Measurements from ENCODE around the gene NOL6. TPM values are rescaled to one million over a fixed set of nuclear protein-coding genes. Genes with fewer than 3 reads are reported as not detected.

The NOL6 gene
- total and polyA plus RNA-seq, 2 experiments from 2014 or later, result 25.0 to 58.4 TPM

- Histone ChIP-seq H4K20me1 (replicated peaks; ENCODE audit: insufficient read depth) (no peaks in the 10 kb centered on the region), H3K79me2 (replicated peaks; ENCODE audit: insufficient read depth) (no peaks in the 10 kb centered on the region), H2AFZ (no peak overlapping the region), H3K4me3 (no peak overlapping the region), H3K27ac (ENCODE audit: low read depth) (no peak overlapping the region), H3K4me1 (ENCODE audit: insufficient read depth) (peaks cover 21% of the 10 kb centered on the region), H3K9me2 (ENCODE audit: insufficient read depth) (no peaks in the 10 kb centered on the region), H3K27me3 (ENCODE audit: insufficient read depth) (peaks cover 17% of the 10 kb centered on the region), H3K4me2 (no peak overlapping the region), H3K36me3 (ENCODE audit: insufficient read depth) (no peaks in the 10 kb centered on the region), H3F3A (replicated peaks; ENCODE audit: low read depth) (0 out of 2 replicates have a peak, but pooled peaks cover 8% of the 10 kb centered on the region)
- no peak overlapping the region for H3K27ac Mint-ChIP-seq
- H3K9me3 Mint-ChIP-seq, result no peaks in the 10 kb centered on the region
- TF ChIP-seq ZNF114 (CRISPR knock-in tag; IDR thresholded peaks at IDR 0.05) (no peak), JUNB (IDR thresholded peaks at IDR 0.05; ENCODE audit: unreplicated experiment) (no peak), STAT1 (IDR thresholded peaks at IDR 0.05; ENCODE audit: unreplicated experiment) (no peak), CREB1 (CRISPR knock-in tag; IDR thresholded peaks at IDR 0.05; ENCODE audit: low read depth) (no peak), EZH2 (IDR thresholded peaks at IDR 0.05; ENCODE audit: low read depth, unreplicated experiment) (no peak), ZNF331 (CRISPR knock-in tag; IDR thresholded peaks at IDR 0.05; ENCODE audit: low read depth) (no peak), NANOG (IDR thresholded peaks at IDR 0.05; ENCODE audit: borderline replicate concordance) (no peak), EZH2phosphoT487 (IDR thresholded peaks at IDR 0.05; ENCODE audit: unreplicated experiment) (no peak), ETS1 (IDR thresholded peaks at IDR 0.05) (no peak), POLR2AphosphoS5 (IDR thresholded peaks at IDR 0.05; ENCODE audit: low read depth) (no peak)
- TF ChIP-seq, protein P1, sequence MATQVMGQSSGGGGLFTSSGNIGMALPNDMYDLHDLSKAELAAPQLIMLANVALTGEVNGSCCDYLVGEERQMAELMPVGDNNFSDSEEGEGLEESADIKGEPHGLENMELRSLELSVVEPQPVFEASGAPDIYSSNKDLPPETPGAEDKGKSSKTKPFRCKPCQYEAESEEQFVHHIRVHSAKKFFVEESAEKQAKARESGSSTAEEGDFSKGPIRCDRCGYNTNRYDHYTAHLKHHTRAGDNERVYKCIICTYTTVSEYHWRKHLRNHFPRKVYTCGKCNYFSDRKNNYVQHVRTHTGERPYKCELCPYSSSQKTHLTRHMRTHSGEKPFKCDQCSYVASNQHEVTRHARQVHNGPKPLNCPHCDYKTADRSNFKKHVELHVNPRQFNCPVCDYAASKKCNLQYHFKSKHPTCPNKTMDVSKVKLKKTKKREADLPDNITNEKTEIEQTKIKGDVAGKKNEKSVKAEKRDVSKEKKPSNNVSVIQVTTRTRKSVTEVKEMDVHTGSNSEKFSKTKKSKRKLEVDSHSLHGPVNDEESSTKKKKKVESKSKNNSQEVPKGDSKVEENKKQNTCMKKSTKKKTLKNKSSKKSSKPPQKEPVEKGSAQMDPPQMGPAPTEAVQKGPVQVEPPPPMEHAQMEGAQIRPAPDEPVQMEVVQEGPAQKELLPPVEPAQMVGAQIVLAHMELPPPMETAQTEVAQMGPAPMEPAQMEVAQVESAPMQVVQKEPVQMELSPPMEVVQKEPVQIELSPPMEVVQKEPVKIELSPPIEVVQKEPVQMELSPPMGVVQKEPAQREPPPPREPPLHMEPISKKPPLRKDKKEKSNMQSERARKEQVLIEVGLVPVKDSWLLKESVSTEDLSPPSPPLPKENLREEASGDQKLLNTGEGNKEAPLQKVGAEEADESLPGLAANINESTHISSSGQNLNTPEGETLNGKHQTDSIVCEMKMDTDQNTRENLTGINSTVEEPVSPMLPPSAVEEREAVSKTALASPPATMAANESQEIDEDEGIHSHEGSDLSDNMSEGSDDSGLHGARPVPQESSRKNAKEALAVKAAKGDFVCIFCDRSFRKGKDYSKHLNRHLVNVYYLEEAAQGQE (IDR thresholded peaks at IDR 0.05; ENCODE audit: unreplicated experiment), result no peak
- TF ChIP-seq, protein P2, sequence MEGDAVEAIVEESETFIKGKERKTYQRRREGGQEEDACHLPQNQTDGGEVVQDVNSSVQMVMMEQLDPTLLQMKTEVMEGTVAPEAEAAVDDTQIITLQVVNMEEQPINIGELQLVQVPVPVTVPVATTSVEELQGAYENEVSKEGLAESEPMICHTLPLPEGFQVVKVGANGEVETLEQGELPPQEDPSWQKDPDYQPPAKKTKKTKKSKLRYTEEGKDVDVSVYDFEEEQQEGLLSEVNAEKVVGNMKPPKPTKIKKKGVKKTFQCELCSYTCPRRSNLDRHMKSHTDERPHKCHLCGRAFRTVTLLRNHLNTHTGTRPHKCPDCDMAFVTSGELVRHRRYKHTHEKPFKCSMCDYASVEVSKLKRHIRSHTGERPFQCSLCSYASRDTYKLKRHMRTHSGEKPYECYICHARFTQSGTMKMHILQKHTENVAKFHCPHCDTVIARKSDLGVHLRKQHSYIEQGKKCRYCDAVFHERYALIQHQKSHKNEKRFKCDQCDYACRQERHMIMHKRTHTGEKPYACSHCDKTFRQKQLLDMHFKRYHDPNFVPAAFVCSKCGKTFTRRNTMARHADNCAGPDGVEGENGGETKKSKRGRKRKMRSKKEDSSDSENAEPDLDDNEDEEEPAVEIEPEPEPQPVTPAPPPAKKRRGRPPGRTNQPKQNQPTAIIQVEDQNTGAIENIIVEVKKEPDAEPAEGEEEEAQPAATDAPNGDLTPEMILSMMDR (conservative IDR thresholded peaks at IDR 0.05; ENCODE audit: low read depth in 2 of 2), result no peak
- TF ChIP-seq, protein P3, sequence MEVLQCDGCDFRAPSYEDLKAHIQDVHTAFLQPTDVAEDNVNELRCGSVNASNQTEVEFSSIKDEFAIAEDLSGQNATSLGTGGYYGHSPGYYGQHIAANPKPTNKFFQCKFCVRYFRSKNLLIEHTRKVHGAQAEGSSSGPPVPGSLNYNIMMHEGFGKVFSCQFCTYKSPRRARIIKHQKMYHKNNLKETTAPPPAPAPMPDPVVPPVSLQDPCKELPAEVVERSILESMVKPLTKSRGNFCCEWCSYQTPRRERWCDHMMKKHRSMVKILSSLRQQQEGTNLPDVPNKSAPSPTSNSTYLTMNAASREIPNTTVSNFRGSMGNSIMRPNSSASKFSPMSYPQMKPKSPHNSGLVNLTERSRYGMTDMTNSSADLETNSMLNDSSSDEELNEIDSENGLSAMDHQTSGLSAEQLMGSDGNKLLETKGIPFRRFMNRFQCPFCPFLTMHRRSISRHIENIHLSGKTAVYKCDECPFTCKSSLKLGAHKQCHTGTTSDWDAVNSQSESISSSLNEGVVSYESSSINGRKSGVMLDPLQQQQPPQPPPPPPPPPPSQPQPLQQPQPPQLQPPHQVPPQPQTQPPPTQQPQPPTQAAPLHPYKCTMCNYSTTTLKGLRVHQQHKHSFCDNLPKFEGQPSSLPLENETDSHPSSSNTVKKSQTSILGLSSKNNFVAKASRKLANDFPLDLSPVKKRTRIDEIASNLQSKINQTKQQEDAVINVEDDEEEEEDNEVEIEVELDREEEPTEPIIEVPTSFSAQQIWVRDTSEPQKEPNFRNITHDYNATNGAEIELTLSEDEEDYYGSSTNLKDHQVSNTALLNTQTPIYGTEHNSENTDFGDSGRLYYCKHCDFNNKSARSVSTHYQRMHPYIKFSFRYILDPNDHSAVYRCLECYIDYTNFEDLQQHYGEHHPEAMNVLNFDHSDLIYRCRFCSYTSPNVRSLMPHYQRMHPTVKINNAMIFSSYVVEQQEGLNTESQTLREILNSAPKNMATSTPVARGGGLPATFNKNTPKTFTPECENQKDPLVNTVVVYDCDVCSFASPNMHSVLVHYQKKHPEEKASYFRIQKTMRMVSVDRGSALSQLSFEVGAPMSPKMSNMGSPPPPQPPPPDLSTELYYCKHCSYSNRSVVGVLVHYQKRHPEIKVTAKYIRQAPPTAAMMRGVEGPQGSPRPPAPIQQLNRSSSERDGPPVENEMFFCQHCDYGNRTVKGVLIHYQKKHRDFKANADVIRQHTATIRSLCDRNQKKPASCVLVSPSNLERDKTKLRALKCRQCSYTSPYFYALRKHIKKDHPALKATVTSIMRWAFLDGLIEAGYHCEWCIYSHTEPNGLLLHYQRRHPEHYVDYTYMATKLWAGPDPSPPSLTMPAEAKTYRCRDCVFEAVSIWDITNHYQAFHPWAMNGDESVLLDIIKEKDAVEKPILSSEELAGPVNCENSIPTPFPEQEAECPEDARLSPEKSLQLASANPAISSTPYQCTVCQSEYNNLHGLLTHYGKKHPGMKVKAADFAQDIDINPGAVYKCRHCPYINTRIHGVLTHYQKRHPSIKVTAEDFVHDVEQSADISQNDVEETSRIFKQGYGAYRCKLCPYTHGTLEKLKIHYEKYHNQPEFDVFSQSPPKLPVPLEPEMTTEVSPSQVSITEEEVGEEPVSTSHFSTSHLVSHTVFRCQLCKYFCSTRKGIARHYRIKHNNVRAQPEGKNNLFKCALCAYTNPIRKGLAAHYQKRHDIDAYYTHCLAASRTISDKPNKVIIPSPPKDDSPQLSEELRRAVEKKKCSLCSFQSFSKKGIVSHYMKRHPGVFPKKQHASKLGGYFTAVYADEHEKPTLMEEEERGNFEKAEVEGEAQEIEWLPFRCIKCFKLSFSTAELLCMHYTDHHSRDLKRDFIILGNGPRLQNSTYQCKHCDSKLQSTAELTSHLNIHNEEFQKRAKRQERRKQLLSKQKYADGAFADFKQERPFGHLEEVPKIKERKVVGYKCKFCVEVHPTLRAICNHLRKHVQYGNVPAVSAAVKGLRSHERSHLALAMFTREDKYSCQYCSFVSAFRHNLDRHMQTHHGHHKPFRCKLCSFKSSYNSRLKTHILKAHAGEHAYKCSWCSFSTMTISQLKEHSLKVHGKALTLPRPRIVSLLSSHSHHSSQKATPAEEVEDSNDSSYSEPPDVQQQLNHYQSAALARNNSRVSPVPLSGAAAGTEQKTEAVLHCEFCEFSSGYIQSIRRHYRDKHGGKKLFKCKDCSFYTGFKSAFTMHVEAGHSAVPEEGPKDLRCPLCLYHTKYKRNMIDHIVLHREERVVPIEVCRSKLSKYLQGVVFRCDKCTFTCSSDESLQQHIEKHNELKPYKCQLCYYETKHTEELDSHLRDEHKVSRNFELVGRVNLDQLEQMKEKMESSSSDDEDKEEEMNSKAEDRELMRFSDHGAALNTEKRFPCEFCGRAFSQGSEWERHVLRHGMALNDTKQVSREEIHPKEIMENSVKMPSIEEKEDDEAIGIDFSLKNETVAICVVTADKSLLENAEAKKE (CRISPR knock-in tag; IDR thresholded peaks at IDR 0.05), result no peak
- H3K36me3 Mint-ChIP-seq (ENCODE audit: low read depth), result no peaks in the 10 kb centered on the region
- H3K4me3 Mint-ChIP-seq, result no peak overlapping the region
- peaks cover 41% of the 10 kb centered on the region for H3K4me1 Mint-ChIP-seq
- DNase-seq (ENCODE audit: low spot score), result no peak
- ATAC-seq, result no peak
- H3K27me3 Mint-ChIP-seq (ENCODE audit: insufficient read depth, low read depth, poor library complexity), result peaks cover 28% of the 10 kb centered on the region
Measured at GRCh38 chr9:33443047-33443446, 30.7 kb downstream of the NOL6 start.

All from GM23338 (cell line).